NCI-H2171 (cell line): ENCODE data around the gene LINC01488.

ENCODE experiments used
- DNase-seq: peaks from one replicate; lab custom pipeline; 2025; lab: John Stamatoyannopoulos, UW

The LINC01488 gene

DNA sequence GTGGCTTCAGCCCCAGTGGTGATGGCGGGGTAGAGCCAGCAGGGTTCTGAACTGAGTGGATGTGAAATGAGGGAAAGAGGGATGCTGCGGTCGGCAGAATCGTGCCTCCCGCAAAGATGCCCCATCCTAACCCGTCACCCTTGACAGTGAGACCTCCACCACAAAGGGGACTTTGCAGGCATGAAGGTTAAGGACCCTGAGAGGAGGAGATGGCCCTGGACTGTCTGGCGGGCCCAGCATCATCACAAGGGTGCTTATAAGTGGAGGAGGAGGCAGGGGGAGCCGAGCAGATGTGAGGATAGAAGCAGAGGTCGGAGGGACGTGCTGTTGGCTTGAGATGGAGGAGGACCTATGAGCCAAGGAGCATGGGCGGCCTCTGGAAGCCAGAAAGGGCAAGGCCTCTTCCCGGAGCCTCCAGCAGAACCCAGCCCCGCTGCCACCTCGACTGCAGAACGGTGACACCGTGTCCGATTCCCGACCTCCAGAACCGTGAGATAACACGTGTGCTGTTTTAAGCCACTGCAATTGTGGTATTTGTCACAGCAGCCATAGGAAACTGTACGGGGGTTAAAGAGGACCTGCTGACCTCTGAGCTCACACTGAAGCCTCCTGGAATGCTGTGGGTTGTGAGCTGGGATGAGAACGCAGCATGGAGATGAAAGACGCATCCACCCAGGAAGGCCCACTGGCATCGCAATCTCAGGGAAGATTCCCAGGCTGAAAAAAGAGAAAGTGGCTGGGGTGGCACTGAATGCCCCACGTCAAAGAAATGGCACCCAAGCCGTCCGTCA, 10.9 kb downstream of the LINC01488 start:
- DNase-seq: no peak

DNA sequence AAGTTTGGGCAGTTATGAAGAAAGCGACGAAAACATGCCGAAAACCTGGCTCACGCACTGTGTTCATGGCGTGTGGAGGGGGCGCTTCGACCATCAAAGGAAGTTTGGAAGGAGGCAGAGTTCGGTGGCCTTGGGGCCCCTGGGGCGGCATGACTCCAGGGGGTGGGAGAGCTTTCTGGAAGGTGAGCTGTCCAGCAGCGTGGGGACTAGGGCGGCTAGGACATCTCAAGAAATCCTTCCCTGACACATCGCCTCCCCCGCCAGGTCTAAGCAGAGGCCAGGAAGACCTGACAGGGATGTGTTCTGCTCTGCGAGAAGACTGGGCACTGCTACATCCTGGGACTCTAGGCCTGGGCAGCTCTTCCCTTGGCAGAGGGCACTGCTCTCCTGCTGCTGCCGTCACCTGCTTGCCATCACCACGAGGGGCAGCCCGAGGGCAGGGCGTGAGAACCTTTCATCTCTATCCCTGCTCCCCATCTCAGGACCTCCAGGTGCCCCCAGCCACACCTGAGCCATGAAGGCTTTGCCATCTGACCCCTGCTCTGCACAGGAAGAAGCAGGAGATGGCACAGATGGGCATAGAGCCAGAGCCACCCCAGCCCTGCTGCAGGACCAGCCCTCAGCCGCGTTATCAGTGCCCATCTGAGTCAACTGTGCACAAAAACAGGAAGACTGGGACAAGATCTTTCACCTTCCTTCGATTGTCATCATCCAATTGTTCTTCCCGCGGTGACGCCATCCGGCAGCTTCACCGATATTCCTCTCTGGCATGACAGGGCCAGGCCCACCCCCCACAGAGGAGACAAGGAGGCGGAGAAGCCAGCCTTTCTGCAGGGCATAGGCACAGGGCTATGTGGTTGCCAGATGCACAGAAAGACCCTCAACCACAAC, 12.7 kb downstream of the LINC01488 start:
- DNase-seq: no peak

DNA sequence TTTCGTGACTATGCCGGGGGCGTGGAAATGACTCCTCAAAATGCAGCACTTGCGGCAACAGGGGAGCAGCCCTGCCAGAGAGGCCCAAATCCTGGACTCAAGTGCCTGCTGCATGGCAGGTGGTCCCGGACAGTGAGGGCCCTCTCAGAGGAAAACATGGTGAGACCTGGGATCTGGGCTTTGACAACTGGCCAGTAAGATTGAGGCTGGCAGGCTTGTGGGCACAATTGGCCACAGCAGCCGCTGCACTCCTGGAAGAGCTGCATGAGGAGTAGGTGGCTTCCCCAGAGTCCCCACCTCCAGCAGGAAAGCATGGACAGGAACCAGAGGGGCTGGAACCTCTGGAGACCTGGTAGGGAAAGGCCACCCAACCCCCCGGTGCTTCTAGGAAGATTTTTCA, 13.4 kb downstream of the LINC01488 start:
- DNase-seq: no peak

DNA sequence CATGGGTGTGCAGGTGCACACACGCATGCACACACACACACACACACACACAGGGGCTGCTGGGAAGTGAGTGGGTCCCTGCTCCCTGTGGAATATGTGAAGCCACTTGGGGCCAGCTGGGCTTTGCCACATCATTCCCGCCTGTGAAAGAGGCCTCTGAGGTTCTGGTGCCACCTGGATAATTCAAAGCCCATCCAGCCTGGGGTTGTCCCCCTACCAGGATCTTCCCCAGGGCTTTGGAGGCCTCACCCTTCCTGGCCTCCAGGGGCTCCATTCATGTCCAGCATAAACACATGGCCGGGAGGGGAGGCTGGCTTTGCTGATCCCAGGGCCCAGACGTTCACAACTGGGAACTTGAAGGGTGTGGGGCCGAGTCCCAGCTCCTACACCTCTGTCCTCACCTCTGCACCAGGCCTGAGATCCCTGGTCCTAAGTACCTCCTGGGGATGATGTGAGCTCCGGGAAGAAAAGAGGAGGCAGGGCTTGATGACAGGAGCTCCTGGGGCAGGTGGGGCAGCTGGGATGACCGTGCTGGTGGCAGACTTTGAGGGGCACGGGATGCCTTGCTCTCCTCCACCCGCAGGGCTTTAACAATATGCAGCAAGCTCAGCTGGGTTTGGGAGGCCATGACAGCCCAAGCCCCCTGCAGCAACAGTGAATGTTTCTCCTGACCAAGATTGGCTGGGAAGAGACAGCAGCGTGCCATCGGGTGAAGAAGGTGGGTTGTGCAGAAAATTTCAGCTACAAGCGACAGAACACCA, 14.2 kb downstream of the LINC01488 start:
- no peak for DNase-seq

DNA sequence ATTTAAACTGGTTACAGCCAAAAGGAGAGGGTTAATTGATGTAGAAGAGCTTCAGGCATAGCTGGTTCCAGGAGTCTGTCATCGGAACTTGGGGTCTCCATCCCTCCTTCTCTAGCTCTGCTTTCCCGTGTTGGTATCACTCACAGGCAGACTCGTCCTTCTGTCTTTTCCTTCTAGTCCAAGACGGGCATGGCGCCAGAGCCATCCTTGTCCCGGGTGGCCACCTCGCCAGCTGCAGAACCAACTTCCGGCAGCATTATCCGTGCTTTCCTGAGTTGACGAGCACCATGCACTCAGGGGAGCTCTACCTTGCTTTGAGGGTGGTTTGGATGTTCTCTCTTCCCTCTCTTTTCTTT, 14.7 kb downstream of the LINC01488 start:
- no peak for DNase-seq

DNA sequence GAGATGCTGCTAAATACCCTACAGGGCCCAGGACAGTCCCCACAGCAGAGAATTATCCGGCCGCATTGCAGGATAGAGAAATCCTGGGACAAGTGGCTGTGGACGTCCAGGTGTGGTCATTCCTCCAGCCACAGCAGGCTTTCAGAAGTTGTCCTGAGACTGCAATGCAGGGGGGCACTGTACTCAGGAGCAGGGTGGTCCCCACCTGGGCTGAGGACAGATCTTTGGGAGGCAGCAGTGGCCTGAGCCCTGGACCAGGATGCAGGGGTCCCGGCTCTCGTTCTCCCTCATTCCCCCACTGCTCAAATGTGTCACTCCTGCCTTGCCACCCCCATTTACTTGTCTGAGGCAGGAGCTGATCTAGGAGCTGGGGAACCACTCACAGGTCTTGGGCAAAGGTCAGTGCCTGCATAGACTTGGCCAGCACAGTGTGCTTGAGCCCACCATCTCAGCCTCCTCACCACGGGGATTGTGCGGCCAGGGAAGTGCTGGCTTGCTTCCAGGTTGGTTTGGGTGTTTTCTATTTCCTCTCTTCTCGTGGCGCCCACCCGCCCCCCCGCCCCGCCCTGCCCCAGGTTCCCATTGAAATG, 15.3 kb downstream of the LINC01488 start:
- DNase-seq: no peak

DNA sequence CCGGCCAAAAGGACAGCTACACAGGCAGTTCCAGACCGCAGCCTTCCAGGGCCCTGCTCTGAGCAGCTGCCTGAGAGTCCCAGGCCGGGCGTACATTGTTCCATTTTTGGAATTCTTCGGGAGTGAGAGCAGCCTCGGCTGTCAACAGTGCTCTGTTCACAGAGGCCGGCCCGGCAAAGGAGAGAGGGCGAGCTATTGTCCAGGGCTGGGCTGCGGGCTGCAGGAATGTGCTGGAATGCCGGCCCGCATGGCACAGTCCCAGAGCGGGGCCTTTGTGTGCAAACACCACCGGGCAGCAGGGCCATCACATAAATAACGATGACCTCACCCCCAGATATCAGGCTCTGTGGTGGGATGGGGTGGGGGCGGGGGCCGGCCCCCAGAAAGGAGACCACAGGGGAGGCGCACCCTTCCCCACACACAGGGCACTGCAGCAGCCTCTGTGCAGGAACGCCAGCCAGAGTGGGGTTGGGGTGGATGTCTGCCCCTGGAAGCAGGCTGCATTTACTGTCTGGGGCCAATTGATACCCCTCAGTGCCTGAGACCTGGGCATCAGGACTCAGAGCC, 15.8 kb downstream of the LINC01488 start:
- DNase-seq: no peak

DNA sequence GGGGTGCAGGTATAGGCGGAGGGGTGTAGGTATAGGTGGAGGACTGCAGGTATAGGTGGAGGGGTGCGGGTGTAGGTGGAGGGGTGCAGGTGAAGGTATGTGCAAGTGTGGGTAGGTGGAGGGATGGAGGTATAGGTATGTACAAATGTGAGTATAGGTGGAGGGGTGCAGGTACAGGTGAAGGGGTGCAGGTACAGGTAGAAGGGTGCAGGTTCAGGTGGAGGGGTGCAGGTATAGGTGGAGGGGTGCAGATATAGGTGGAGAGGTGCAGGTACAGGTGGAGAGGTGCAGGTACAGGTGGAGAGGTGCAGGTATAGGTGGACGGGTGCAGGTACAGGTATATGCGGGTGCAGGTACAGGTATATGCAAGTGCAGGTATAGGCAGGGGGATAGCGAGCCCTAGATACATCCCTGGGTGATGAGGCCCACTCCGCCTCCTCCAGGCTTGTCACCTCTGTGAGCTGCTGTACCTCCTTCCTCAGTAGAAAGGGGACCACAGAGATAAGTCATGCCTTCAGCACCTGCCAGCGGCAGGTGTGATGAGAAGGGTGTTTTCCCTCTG, 17.2 kb downstream of the LINC01488 start:
- no peak for DNase-seq

DNA sequence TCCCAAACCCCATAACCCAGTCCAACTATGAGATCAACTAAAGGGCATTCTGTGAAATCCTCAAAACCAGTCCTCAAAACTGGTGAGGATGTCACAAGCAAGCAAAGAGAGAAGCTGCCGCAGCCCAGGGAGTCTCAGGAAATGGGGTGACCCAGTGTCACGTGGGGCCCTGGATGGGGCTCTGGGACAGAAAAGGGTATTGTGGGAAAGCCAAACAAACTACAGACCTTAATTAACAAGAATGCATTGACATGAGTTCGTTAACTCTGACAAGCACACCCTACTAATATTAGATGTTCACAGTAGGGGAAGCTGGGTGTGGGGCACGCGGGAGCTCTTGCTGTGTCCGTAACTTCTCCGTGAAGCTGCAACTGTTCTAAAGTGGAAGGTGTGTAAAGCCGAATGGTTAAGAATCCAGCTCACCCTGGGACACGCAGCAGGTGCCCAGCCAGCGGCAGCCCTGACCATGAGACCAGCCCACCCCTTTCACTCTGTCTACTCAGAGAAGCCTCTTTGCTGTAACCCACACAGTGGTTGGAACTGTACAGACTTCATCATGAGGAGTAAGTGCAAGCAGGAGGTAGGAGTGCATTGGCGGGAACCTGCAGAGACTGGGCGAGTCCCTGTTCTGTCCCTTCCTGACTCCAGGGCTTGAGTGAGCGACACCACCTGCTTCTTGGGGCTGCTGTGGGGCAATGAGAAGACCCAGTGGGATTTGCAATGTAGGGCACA, 17.9 kb downstream of the LINC01488 start:
- DNase-seq: no peak

DNA sequence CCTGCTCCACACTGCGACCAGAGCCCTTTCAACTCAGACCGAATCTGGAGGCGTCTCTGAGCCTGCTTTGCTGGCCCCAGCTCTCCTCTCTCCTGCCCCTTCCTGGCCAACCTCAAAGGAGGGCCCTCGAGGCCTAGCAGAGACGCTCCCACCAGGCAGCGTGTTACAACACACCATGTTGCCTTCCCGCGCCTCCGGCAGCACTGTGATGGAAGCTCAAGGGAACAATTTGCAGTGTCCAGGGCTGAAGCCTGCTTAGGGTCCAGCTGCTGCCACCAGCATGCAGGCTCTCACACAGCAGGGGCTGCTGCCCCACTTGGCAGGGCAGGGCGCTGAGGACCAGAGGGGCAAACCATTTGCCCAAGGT, 18.4 kb downstream of the LINC01488 start:
- DNase-seq: no peak

DNA sequence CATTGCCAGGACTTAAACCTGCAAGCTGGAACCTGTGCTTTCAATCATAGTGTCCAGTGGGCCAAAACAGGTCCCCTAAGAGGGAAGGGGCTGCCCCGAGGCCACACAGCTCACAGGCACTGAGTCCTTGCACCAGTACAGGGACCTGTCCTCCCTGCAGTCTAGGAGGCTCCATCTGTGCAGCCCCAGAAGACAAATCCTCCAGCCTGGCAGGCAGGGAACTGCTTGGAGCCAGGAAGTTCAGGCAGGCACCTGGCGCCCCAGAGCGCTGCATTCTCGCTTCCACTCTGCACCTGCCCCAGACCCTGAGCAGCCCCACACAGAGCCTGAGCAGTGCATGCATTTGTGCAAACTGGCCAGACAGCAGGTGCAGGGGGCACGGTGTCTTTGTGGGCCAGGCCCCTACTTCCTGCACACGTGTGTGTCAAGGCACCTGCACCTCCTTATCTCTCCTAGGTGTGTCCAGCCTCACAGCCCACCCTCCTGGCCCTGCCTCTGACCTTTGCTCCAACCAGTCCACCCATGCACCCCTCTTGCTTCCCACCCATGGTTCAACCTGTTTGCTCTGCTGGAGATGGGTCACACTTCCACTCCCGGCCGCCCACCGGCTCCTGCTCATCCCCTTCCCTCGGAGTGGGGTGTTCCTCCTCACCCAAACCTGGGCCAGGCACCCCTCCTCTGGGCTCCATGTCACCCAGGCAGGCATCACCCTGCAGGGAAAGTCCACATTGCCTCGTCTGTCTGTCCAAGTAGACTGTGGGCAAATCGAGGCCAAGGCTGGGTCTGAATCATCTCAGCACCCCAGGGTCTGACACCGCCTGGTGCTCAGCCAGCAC, 19.0 kb downstream of the LINC01488 start:
- DNase-seq: no peak

DNA sequence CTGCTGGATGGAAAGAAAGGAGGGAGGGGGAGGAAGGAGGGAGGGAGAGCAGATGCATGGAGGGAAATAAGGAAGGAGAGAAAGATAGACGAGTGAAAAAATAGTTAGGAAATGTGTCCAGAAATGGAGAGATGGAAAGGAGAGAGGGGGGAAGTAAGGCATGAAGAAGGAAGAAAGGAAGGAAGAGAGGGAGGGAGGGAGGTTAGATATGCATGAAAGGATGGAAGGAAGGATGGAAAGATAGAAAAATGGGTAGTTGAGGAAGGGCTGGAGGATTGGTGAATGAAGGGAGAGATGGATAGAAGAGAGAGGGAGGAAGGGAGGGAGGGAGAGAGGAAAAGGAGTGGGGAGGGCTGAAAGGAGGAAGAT, 19.6 kb downstream of the LINC01488 start:
- no peak for DNase-seq

DNA sequence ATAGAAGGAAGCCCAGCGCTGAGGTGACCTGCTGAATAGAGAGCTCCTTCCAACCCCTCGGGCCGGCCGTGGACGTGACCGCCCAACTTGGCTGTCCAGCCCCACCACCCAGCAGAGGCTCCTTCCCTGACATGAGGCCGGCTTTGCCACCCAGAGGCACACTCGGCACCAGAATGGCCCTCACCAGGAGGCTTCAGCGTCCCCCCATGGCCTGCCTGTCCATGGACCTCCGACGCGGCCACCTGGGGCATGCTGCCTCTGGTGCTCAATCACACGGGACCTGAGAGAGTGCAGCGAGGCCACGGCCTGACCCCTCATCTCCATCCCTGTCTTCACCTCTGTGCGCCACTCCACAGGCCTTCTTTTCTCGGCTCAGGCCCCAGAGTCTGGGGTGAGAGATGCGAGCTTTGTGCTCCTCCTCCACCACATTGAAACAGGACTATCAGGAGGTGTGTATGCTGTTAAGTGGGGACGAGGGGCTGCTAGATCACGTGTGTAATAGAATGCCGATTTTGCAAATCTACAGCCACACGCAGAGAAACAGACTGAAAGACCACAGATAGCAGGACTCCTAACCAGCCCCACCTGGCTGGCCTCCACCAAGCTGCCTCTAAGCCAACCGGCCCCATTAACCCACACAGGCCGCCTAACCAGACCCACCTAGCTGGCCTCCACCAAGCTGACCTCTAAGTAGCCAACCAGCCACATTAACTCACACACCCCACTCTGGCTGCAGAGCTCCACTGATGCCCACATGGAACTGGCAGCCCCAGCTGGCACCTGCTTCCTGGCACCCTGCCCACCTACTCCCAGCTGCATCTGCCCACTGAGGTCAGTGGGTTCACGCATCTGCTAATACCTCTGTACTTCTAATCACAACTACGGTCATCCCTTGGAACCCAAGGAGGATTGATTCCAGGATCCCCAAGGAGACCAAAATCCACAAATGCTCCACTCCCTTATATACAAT, 20.7 kb downstream of the LINC01488 start:
- DNase-seq: no peak

DNA sequence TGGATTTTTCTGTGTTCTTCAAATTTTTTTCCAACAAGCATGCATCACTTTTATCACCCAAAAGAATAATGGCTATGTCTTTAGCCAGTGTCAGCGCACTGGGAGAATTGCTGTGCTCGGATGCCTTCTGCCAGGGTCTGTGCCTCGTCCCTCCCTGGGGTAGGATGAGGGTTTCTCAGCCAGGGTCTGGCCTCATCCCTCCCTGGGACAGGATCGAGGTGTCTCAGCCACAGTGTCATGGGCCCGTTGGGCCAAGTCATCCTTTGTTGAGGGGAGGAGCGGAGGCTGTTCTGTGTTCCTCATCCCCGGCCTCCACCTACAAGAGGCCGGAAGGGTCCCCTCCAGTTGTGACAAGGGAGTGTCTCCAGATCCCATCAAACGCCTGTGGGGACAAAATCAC, 22.7 kb downstream of the LINC01488 start:
- no peak for DNase-seq

DNA sequence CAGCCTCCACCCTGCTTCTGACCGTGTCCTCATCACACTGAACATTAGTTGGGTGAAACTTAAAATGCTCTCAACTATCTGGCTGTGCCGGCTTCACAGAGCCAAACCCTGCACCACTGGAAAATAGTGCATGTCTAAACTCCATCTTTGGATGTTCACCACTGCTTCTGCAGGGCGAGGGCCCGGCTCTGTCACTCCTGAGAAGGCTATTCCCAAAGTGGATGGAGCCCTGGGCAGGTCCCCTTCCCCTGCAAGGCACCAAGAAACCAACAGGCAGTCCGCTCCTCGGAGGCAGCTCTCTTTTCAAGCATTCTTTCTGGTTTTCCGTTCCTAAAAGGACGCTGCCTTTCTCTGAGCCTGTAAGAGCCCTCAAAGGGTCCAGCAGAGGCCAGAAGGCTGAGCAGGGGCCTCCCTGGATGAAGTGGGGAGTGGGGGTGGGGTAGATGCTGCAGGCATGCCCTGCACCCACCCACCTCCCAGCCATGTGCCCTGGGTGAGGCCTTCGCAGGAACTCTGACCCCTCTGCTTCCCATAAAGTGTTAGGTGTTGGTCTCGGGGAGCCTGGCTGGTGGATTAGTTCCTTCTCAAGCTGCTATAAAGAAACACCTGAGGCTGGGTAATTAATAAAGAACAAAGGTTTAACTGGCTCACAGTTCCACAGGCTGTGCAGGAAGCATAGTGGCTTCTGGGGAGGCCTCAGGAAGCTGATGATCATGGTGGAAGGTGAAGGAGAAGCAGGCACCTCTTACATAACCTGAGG, 23.3 kb downstream of the LINC01488 start:
- DNase-seq: no peak

DNA sequence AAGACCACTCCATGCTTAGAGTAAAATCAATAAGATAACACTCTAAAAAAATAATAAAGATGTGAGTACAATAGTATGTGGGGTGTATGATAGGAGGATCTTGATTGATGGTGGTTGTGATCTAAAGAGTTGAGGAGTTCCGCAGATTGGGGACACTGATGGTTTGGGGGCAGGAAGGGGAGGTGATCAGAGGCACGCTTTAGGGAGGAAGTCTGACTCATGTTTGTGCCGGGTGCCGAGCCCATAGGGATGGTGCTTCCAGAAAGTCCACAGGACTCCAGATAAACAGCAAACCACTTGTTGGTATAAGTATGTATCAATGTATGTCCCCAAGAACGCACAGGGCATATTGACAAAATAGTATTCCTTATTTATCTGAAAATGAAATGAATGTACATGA, 27.5 kb downstream of the LINC01488 start:
- no peak for DNase-seq

DNA sequence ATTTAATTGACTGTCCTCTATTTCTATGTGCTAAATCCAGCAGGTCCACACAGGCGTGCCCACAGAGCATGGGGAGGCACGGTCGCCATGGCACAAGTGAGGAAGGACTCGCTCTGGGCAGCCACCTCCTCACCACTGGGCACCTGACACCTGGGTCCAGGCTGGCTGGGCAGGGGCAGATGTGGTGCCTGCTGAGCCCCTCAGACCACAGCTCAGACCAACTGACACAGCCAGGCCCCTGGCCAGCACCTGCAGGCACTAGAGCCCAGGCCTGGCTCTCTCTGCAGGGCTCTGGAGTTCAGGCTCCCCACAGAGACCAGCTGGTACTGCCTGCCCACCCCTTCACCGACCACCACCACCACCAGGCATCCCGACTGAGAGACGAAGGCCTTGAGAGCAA, 27.9 kb downstream of the LINC01488 start:
- no peak for DNase-seq

DNA sequence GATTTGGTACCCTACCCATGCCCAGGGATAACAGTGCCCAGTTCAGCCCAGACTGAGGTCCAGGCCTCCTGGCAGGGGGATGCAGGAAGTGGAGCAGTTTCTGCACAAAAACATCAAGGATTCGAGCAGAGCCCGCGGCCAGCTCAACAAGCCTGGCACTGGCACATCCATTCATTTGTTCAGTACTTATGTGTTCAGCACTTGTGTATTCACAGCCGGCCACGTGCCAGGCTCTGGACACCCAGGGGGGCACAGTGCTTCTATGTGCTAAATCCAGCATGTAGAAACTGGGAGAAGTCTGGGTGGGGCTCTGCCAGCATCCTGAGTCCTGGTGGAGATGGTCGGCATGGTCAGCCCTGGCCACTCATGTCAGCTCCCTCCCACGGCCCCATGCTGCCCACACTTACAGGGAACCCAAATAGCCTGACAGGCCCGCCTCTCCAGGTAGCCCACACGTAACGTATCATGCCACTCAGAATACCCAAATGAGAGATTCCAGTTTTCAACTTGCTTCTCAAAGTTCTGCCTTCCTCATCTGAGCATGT, 28.5 kb downstream of the LINC01488 start:
- DNase-seq: no peak
